ENCODE data around the gene RUFY1. TPM values are rescaled to one million over a fixed set of nuclear protein-coding genes. Genes with fewer than 3 reads are reported as not detected.

Gene RUFY1
- total and polyA plus RNA-seq, 2 of the 13 experiments (the other 11 are each of a cell fraction or from before 2014, with no cell fraction given), result 19.9 to 31.9 TPM

DNA sequence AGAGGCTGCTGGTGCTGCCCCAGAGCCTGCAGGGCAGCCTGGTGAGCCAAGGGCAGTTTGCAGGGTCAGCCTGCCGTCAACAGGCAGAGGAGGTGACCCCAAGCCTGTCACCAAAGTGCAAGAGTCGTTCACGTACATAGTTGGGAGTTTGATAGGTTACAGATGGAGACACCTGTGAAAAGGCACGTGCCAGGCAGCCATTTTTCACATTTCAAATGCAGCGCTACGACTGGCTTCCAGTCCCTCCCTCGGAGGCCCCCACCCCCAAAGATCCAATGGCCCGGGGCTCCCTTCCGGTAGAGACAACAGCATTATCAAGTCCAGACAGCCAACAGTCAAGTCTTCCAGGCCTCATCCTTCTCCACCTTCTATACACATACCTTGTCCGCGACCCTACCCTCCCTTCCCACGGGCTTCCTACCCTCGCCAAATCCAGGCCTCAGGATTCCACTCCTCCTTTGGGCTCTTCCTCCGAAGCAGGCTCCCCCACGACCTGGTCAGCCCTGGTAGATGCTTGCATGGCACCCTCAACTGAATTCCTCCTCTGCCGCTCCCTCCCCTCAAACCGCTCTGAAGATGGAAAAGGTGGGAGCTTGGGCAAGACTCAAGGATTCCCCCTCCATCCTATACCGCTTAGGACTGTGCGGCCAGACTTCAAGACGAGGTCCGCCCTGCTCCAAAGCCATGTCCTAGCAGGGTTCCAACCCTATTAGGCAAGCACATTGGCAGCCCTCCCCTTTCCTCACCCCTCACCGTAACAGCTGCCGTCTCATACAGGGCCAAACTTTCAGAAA is 60.0 kb downstream of the RUFY1 start (continued):
- TF ChIP-seq RBFOX2 (IDR thresholded peaks at IDR 0.05; ENCODE audit: low read depth, low read length) (peak; percentile 60), FLYWCH1 (CRISPR knock-in tag; IDR thresholded peaks at IDR 0.05) (no peak), SP4 (CRISPR knock-in tag; IDR thresholded peaks at IDR 0.05) (0 out of 2 replicates have a peak, but pooled peaks have one; percentile 18), ZNF274 (CRISPR knock-in tag; IDR thresholded peaks at IDR 0.05) (0 out of 2 replicates have a peak, but pooled peaks have one; percentile 22), TIGD3 (CRISPR knock-in tag; IDR thresholded peaks at IDR 0.05; ENCODE audit: borderline replicate concordance) (no peak), PHF21A (CRISPR knock-in tag; IDR thresholded peaks at IDR 0.05) (no peak), ZC3H13 (CRISPR knock-in tag; IDR thresholded peaks at IDR 0.05) (0 out of 2 replicates have a peak, but pooled peaks have one; percentile 46), ZNF280B (CRISPR knock-in tag; IDR thresholded peaks at IDR 0.05; ENCODE audit: borderline replicate concordance) (no peak), AGO2 (optimal IDR thresholded peaks at IDR 0.05; ENCODE audit: low read depth, low read length) (peak; percentile 94), FIP1L1 (IDR thresholded peaks at IDR 0.05; ENCODE audit: borderline replicate concordance, insufficient read depth, low read depth, low read length) (no peak), RBM22 (optimal IDR thresholded peaks at IDR 0.05; ENCODE audit: low read length) (peak; percentile 94), ZNF556 (CRISPR knock-in tag; IDR thresholded peaks at IDR 0.05; ENCODE audit: borderline replicate concordance) (no peak), RNF2 (conservative IDR thresholded peaks at IDR 0.05; ENCODE audit: low read depth) (no peak), FOXA1 (IDR thresholded peaks at IDR 0.05) (no peak), FOXA1 (CRISPR knock-in tag; IDR thresholded peaks at IDR 0.05) (no peak), RFX3 (CRISPR knock-in tag; IDR thresholded peaks at IDR 0.05) (no peak), SP5 (CRISPR knock-in tag; IDR thresholded peaks at IDR 0.05; ENCODE audit: borderline replicate concordance, low read depth) (no peak), ELF3 (CRISPR knock-in tag; IDR thresholded peaks at IDR 0.05) (no peak)
- TF ChIP-seq, protein P1, sequence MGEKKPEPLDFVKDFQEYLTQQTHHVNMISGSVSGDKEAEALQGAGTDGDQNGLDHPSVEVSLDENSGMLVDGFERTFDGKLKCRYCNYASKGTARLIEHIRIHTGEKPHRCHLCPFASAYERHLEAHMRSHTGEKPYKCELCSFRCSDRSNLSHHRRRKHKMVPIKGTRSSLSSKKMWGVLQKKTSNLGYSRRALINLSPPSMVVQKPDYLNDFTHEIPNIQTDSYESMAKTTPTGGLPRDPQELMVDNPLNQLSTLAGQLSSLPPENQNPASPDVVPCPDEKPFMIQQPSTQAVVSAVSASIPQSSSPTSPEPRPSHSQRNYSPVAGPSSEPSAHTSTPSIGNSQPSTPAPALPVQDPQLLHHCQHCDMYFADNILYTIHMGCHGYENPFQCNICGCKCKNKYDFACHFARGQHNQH (CRISPR knock-in tag; IDR thresholded peaks at IDR 0.05), result no peak
- TF ChIP-seq, protein P2, sequence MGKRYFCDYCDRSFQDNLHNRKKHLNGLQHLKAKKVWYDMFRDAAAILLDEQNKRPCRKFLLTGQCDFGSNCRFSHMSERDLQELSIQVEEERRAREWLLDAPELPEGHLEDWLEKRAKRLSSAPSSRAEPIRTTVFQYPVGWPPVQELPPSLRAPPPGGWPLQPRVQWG (CRISPR knock-in tag; IDR thresholded peaks at IDR 0.05; ENCODE audit: borderline replicate concordance, low read depth), result no peak
- TF ChIP-seq, protein P3, sequence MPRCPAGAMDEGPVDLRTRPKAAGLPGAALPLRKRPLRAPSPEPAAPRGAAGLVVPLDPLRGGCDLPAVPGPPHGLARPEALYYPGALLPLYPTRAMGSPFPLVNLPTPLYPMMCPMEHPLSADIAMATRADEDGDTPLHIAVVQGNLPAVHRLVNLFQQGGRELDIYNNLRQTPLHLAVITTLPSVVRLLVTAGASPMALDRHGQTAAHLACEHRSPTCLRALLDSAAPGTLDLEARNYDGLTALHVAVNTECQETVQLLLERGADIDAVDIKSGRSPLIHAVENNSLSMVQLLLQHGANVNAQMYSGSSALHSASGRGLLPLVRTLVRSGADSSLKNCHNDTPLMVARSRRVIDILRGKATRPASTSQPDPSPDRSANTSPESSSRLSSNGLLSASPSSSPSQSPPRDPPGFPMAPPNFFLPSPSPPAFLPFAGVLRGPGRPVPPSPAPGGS (CRISPR knock-in tag; IDR thresholded peaks at IDR 0.05), result 0 out of 2 replicates have a peak, but pooled peaks have one; percentile 25
- TF ChIP-seq, protein P4, sequence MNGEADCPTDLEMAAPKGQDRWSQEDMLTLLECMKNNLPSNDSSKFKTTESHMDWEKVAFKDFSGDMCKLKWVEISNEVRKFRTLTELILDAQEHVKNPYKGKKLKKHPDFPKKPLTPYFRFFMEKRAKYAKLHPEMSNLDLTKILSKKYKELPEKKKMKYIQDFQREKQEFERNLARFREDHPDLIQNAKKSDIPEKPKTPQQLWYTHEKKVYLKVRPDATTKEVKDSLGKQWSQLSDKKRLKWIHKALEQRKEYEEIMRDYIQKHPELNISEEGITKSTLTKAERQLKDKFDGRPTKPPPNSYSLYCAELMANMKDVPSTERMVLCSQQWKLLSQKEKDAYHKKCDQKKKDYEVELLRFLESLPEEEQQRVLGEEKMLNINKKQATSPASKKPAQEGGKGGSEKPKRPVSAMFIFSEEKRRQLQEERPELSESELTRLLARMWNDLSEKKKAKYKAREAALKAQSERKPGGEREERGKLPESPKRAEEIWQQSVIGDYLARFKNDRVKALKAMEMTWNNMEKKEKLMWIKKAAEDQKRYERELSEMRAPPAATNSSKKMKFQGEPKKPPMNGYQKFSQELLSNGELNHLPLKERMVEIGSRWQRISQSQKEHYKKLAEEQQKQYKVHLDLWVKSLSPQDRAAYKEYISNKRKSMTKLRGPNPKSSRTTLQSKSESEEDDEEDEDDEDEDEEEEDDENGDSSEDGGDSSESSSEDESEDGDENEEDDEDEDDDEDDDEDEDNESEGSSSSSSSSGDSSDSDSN (CRISPR knock-in tag; IDR thresholded peaks at IDR 0.05), result no peak
